GM23248 (cell line): ENCODE results near the gene MICOS13. TPM values are rescaled to one million over a fixed set of nuclear protein-coding genes. Genes with fewer than 3 reads are reported as not detected.

Source experiments
- DNase-seq: peaks from one replicate; pipeline ENCODE4 v3.0.0-alpha.2; 2015
- H2AFZ ChIP-seq: fragments of 200-600 bp; sonication (generic); 2 replicates; pipeline ENCODE4 v1.6.1; 2016; ENCODE audit warnings: antibody characterized with exemption
- H3F3A ChIP-seq: fragments of 200-600 bp; sonication (generic); 2 replicates; pipeline ENCODE4 v1.6.1; 2016; ENCODE audit warnings: mild to moderate bottlenecking, antibody characterized with exemption, mixed run types; ENCODE audit not compliant: insufficient read depth
- H3K27ac ChIP-seq: fragments of 200-600 bp; sonication (generic); 2 replicates; pipeline ENCODE4 v1.5.1; 2016; ENCODE audit warnings: mild to moderate bottlenecking
- H3K27me3 ChIP-seq: fragments of 200-600 bp; sonication (generic); replicated peaks from 2 replicates; pipeline ENCODE4 v1.6.1; 2016; ENCODE audit warnings: mild to moderate bottlenecking; ENCODE audit not compliant: insufficient read depth
- H3K36me3 ChIP-seq: fragments of 200-600 bp; sonication (generic); 2 replicates; pipeline ENCODE4 v1.6.1; 2016; ENCODE audit warnings: low read depth, mild to moderate bottlenecking
- H3K4me1 ChIP-seq: fragments of 200-600 bp; sonication (generic); 2 replicates; pipeline ENCODE4 v1.6.1; 2016; ENCODE audit warnings: mild to moderate bottlenecking; ENCODE audit not compliant: insufficient read depth
- H3K4me2 ChIP-seq: fragments of 200-600 bp; sonication (generic); one replicate; pipeline ENCODE4 v1.6.1; 2016; ENCODE audit warnings: mild to moderate bottlenecking; ENCODE audit not compliant: unreplicated experiment
- H3K4me3 ChIP-seq: fragments of 200-600 bp; sonication (generic); 2 replicates; pipeline ENCODE4 v1.5.1; 2016; ENCODE audit warnings: mild to moderate bottlenecking
- H3K79me2 ChIP-seq: fragments of 200-600 bp; sonication (generic); 2 replicates; pipeline ENCODE4 v1.6.1; 2016; ENCODE audit warnings: mild to moderate bottlenecking; ENCODE audit not compliant: insufficient read depth
- H3K9ac ChIP-seq: fragments of 200-600 bp; sonication (generic); 2 replicates; pipeline ENCODE4 v1.6.1; 2016; ENCODE audit warnings: mild to moderate bottlenecking
- H3K9me2 ChIP-seq: fragments of 200-600 bp; sonication (generic); 2 replicates; pipeline ENCODE4 v1.6.1; 2016; ENCODE audit warnings: mixed run types, mild to moderate bottlenecking, moderate library complexity; ENCODE audit not compliant: insufficient read depth
- H3K9me3 ChIP-seq: fragments of 200-600 bp; sonication (generic); one replicate; pipeline ENCODE4 v1.6.1; 2017; ENCODE audit warnings: low read depth
- H4K20me1 ChIP-seq: fragments of 200-600 bp; sonication (generic); 2 replicates; pipeline ENCODE4 v1.6.0; 2016; ENCODE audit not compliant: insufficient read depth
- EZH2 ChIP-seq: fragments of 200-600 bp; sonication (generic); IDR thresholded peaks from 2 replicates; pipeline ENCODE4 v1.6.1; 2018; ENCODE audit warnings: antibody characterized with exemption, mild to moderate bottlenecking; ENCODE audit not compliant: insufficient read depth, poor library complexity, severe bottlenecking
- EZH2phosphoT487 ChIP-seq: fragments of 200-600 bp; sonication (generic); IDR thresholded peaks from 2 replicates; pipeline ENCODE4 v1.6.1; 2018; ENCODE audit warnings: antibody characterized with exemption, moderate library complexity, mild to moderate bottlenecking, low read depth; ENCODE audit not compliant: insufficient read depth
- WGBS, 2 experiments: methylation state at CpG; one replicate each; pipeline ENCODE4 v1.1.6; 2015 to 2017; ENCODE audit warnings: low lambda C conversion rate in 2 of 2, low coverage in 1 of 2; ENCODE audit errors: missing lambda C conversion rate in 2 of 2; 5-methylcytosine and 5-hydroxymethylcytosine counted together
- in situ Hi-C: fragments of 300-500 bp; cut with MboI; formaldehyde crosslinking; loops from 2 replicates; pipeline ENCODE4 v1.15.0; 2020
- polyA plus RNA-seq: library from polyadenylated mRNA; unstranded; fragments of >200 nt; fragmentation: Nextera tagmentation; extraction: Ambion mirVana; gene quantifications from 2 replicates; pipeline ENCODE4 v1.2.1, GENCODE V29; 2016
- total RNA-seq: library from RNA; depleted of rRNA; stranded (reverse); fragments of >200 nt; shearing (Covaris generic); gene quantifications from 2 replicates; pipeline ENCODE4 v1.2.3, GENCODE V29; 2014

The MICOS13 gene
- total and polyA plus RNA-seq, 2 experiments from 2014 or later, result 44.5 to 147 TPM

DNA sequence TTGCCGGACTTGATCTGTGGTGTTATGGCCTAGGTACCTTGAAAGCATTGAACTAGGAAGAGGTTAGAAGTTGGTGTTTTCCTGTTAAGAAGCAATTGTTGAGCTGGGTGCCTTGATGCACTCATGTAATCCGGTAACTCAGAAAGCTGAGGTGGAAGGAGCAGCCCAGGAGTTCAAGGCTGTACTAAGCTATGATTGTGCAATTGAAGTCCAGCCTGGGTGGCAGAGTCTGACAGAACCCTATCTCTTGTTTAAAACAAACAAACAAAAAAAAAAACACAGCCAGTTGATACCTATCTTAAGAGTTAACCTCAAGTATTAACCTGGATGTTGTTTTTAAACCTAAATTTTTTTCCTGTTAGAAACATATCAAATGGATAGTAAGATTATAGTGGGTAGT is 38.1 kb downstream of the MICOS13 start:
- Histone ChIP-seq H2AFZ (no peak overlapping the region), H3K27ac (no peak overlapping the region), H3K4me2 (no peak overlapping the region), H3K27me3 (no peaks in the 10 kb centered on the region), H3K9me3 (no peaks in the 10 kb centered on the region), H3K9ac (no peak overlapping the region), H3K79me2 (peaks cover 100% of the 10 kb centered on the region), H3K36me3 (peaks cover 43% of the 10 kb centered on the region), H3K4me1 (peaks cover 16% of the 10 kb centered on the region; the same call in 1 of the 2 replicates), H3F3A (no peaks in the 10 kb centered on the region), H4K20me1 (peaks cover 24% of the 10 kb centered on the region; the same call in 1 of the 2 replicates), H3K9me2 (no peaks in the 10 kb centered on the region), H3K4me3 (no peak overlapping the region)
- 95 to 97% methylated on average over 2 of the region's 2 CpGs for WGBS, 2 experiments
- no peak for TF ChIP-seq EZH2
- TF ChIP-seq EZH2phosphoT487, result no peak
- no peak for DNase-seq
- in situ Hi-C loops, result no loop called here

DNA sequence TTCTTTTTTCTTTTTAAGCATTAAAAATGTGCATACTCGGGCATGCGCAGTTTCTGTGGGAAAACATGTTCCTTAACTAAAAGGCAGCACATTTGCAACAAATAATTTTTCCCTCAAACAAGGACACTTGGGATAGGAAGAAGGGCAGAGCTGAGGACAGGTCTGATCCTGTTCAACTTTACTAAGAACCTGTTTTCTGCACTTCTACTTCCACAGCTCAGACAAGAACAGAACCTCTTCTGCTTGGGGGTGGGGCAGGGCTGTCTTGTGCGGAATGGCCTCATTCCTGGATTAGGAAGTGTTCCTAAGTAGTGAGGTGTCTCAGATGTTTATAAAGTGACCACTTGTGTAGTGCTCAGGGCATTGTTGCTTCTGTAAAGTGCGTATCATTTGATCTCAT is 39.1 kb downstream of the MICOS13 start:
- peaks cover 16% of the 10 kb centered on the region; the same call in 1 of the 2 replicates for H3K4me1 ChIP-seq
- no peak overlapping the region for H3K4me2 ChIP-seq
- H3K27me3 ChIP-seq, result no peaks in the 10 kb centered on the region
- H3K36me3 ChIP-seq, result peaks cover 36% of the 10 kb centered on the region
- 86% methylated on average over 4 of the region's 4 CpGs for WGBS, 2 experiments
- H3K4me3 ChIP-seq, result no peak overlapping the region
- H4K20me1 ChIP-seq, result peaks cover 24% of the 10 kb centered on the region; the same call in 1 of the 2 replicates
- H3K9me3 ChIP-seq, result no peaks in the 10 kb centered on the region
- DNase-seq, result no peak
- H3K9ac ChIP-seq, result no peak overlapping the region
- no peak overlapping the region for H2AFZ ChIP-seq
- peaks cover 100% of the 10 kb centered on the region for H3K79me2 ChIP-seq
- in situ Hi-C loops, result no loop called here
- no peak overlapping the region for H3K27ac ChIP-seq
- H3K9me2 ChIP-seq, result no peaks in the 10 kb centered on the region
- peaks cover 5% of the 10 kb centered on the region; the same call in 1 of the 2 replicates for H3F3A ChIP-seq
- TF ChIP-seq EZH2, result no peak
- TF ChIP-seq EZH2phosphoT487, result no peak

DNA sequence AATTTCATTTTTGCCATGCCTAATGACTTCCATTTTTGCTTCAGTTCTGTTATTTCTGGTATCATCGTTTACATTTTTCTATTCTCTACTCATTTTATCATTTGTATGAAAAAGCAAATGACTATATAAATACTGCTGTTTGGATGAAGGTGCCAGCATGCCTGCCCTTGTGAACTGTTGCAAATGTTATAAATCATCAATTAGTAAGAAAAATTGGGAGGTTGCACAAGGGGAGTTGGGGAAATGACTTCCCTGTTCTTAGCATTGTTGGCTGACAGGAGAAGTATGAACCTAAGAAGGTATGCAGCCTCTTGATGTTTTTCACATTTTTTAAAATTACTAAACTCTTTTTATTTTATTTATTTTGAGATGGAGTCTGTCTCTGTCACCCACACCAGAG is 42.3 kb downstream of the MICOS13 start:
- H3K27ac ChIP-seq, result no peak overlapping the region; the same call in 1 of the 2 replicates
- no peak overlapping the region for H3K9ac ChIP-seq
- in situ Hi-C loops, result no loop called here
- WGBS, 2 experiments, result 4 to 8% methylated on average over 1 of the region's 1 CpG
- H3K79me2 ChIP-seq, result peaks cover 100% of the 10 kb centered on the region
- H3K9me3 ChIP-seq, result no peaks in the 10 kb centered on the region
- no peaks in the 10 kb centered on the region for H3K9me2 ChIP-seq
- peaks cover 18% of the 10 kb centered on the region; the same call in 1 of the 2 replicates for H4K20me1 ChIP-seq
- TF ChIP-seq EZH2phosphoT487 (no peak), EZH2 (no peak)
- H2AFZ ChIP-seq, result no peak overlapping the region
- DNase-seq, result peak; percentile 32
- no peak overlapping the region for H3K4me3 ChIP-seq
- H3F3A ChIP-seq, result peaks cover 16% of the 10 kb centered on the region; the same call in 1 of the 2 replicates
- peaks cover 17% of the 10 kb centered on the region for H3K36me3 ChIP-seq
- H3K27me3 ChIP-seq, result no peaks in the 10 kb centered on the region
- H3K4me1 ChIP-seq, result peaks cover 12% of the 10 kb centered on the region; the same call in 1 of the 2 replicates
- H3K4me2 ChIP-seq, result no peak overlapping the region

DNA sequence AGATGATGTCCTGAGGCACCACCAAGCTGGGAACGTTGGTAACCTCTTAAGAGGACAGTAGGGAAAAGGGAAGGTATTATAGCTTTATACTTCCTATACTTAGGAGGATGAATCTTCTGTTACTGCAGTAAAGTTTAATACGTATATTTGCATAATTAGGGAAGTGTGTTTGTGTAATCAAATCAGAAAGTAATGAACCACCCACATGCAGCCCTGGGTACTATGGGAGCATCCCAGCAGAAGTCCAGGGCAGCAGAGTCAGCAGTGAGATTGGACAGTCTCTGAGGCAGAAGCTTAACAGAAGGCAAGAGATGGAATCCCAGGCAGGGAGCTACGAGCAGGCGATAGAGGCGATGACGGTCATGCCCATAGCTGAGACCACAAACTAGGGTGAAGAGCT is 44.9 kb downstream of the MICOS13 start:
- no peak overlapping the region for H3K9ac ChIP-seq
- 91 to 92% methylated on average over 6 of the region's 6 CpGs for WGBS, 2 experiments
- no peaks in the 10 kb centered on the region for H3K9me3 ChIP-seq
- no peak for TF ChIP-seq EZH2phosphoT487
- no peak for TF ChIP-seq EZH2
- H2AFZ ChIP-seq, result no peak overlapping the region
- no peak overlapping the region for H3K4me2 ChIP-seq
- in situ Hi-C loops, result no loop called here
- H3K4me1 ChIP-seq, result peaks cover 35% of the 10 kb centered on the region
- H3K27me3 ChIP-seq, result no peaks in the 10 kb centered on the region
- peaks cover 34% of the 10 kb centered on the region for H3F3A ChIP-seq
- no peak overlapping the region for H3K27ac ChIP-seq
- DNase-seq, result no peak
- no peaks in the 10 kb centered on the region for H3K9me2 ChIP-seq
- H3K4me3 ChIP-seq, result no peak overlapping the region
- peaks cover 6% of the 10 kb centered on the region; the same call in 1 of the 2 replicates for H3K36me3 ChIP-seq
- peaks cover 100% of the 10 kb centered on the region for H3K79me2 ChIP-seq
- H4K20me1 ChIP-seq, result peaks cover 10% of the 10 kb centered on the region; the same call in 1 of the 2 replicates
